HG03066 (cell line): ENCODE measurements around the gene BTN2A1.

Source experiments
- ATAC-seq: cut with Tn5 transposase; IDR thresholded peaks from one replicate; pipeline ENCODE4 v1.9.1; 2021; ENCODE audit warnings: low read depth; ENCODE audit not compliant: unreplicated experiment

BTN2A1 gene

GRCh38 chr6:26464416-26465131, 6.8 kb downstream of the BTN2A1 start:
- ATAC-seq = no peak

- no peak for ATAC-seq
These were observed 8.0 kb downstream of the BTN2A1 start for GRCh38 chr6:26465776-26466175.

GRCh38 chr6:26468829-26469228, 11.1 kb downstream of the BTN2A1 start:
- no peak for ATAC-seq

DNA sequence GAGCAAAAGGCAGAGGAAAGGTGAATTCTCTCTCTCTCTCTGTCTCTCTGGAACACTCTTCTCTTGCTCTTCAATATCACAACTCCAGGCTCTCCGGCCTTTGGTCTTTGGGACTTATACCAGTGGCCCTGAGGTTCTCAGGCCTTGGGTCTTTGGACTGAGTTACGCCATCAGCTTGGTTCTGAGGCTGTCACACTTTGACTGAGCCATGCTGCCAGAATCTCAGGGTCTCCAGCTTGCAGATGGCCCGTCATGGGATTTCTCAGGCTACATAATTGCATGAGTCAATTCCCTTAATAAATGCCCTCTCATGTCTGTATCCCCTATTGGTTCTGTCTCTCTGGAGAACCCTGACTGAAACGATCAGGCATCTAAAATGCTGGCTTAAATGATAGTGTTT, 12.9 kb downstream of the BTN2A1 start:
- ATAC-seq = no peak

DNA sequence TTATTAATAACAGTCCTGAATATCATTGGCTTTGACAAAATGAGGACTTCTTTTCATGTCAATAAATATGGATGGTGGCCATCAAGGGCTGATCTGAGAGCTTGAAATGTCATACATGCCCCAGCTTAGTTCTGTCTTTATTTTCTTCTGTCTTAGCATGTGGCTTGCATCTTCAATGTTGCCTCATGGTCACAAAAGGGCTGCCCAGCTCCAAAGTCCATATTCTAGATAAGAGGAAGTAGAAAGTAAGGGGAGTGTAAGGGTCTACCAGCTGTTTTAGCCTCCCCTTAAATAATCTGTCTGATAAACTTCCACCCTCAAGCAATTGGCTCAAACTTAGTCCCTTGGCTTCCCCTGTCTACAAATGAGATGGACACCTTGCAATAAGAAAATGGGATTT, 14.2 kb downstream of the BTN2A1 start:
- no peak for ATAC-seq

DNA sequence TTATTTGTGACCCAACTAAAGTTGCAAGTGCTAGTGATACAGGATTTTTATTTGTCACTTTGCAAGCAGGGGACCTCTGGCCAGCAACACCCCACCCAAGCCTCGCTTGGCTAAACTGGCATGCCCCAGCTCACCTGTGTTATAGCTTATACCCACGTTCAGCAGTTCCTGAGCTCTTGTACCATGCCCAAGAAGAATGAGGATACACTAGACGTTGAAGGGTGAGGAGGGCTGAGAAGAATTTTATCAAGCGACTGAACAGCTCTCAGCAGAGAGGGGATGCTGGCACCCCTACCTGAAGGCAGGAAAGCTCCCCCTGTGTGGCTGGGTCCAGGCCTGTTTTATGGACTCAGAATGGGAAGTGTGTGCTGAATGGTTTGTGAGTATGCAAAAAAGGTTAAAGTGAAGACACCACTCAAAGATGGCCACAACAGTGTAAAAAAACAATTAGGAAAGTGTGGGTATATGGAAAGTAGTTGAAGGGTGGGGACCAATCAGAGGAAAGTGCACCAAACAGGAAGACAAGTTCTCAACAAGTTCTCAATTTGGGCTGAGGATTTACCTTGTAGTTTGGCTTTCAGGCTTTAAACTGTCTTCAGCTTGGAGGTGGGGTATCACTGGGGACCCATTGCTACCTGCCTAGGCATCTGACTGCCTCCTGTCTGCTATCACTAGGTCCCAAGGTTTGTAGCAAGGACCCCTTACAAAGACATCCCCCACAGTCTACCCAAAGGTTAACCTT, 15.0 kb downstream of the BTN2A1 start:
- ATAC-seq = no peak

GRCh38 chr6:26473429-26473757, 15.6 kb downstream of the BTN2A1 start:
- no peak for ATAC-seq

- ATAC-seq = peak; percentile 90
These were observed 16.1 kb downstream of the BTN2A1 start for GRCh38 chr6:26473758-26474438.

DNA sequence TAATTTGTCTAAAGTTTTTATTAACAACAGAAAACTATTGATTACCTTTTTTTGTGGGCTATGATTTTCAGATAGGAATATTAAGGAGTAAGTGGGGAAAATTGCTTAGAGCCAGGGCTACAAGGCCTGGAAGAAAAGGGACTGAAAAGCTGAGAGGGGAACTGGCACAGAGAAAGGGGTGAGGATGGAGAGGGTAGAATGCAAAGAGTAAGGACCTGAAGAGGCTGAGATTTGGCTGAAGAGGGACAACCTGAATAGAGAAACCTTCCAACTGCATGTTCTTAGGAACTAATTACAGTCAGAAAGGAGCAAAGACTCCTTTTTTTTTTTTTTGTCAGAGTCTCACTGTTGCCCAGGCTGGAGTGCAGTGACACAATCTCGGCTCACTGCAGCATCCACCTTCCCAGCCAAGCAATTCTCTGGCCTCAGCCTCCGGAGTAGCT, 16.7 kb downstream of the BTN2A1 start:
- ATAC-seq = no peak

DNA sequence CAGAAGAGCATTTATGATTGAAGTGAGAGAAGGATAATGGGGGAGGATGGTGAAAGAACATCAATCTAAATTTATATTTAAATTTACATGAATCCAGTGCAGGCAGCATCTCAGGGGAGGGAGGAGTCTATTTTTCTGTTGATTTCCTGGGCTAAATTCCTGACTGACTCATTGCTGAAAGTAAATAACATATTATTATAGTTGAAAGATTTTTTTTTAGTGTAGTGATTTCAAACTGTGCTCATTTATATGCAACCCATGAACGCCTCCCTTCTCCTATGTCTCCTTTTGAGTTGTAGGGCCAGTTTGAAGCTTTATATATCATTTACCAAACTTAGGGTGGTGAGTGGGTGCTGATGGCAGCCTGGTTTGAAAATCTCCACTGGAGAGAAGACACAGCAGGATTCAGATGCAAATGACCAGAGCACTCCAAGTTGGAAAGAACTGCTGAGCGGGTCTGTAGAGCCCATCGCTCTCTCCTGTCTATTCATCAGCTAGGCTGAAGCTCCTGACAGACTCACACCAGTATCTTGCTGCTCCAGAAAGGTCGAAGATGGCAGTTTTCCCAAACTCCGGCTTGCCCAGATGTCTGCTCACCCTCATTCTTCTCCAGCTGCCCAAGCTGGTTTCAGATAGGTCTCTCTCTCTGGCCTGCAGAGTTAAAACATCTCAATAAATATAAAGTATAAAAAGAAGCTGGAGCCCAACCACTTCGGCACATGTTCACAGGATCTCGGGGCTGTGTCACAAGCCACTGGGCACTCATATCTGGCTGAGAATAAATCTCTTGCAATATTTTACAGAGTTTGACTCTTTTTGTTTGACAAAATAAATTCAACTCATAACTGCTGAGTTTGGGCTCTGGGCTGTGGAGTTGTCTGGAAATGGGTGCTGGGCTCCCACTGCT, 18.3 kb downstream of the BTN2A1 start:
- ATAC-seq = no peak

GRCh38 chr6:26476896-26477295, 19.1 kb downstream of the BTN2A1 start:
- no peak for ATAC-seq

GRCh38 chr6:26477426-26477825, 19.7 kb downstream of the BTN2A1 start:
- no peak for ATAC-seq

GRCh38 chr6:26478100-26478984, 20.6 kb downstream of the BTN2A1 start:
- ATAC-seq = no peak

- no peak for ATAC-seq
These were observed 21.2 kb downstream of the BTN2A1 start for GRCh38 chr6:26478985-26479278.

DNA sequence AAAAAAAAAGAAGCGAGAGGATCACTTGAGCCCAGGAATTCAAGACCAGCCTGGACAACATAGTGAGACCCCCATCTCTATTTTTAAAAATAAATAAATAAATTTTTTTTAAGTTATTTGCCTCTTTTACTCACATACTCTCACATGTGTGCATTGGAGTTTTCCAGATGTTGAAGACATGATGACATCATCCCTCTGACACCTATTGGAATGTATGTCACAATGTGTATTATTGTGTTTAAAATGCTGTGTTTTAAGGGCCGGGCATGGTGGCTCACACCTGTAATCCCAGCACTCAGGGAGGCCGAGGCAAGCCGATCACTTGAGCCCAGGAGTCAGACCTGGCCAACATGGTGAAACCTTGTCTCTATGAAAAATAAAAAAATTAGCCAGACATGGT, 24.6 kb downstream of the BTN2A1 start:
- no peak for ATAC-seq

DNA sequence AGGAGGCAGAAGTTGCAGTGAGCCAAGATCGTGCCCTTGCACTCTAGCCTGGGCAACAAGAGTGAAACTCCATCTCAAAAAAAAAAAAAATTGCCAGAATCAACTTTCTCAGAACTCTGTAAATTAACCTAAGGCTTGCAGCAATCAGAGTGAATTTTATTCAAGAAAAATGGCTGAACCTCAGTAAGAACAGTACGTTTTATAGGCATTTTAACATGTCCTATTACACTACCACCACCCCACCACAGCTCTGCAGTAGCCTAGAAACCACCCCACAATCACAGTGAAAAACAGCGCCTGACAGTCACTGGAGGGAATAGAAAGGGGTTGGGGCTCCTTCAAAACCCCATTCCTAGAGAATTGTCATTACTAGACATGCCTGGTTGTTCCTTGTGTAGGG, 26.0 kb downstream of the BTN2A1 start:
- no peak for ATAC-seq

- ATAC-seq = no peak
These were observed 26.4 kb downstream of the BTN2A1 start for GRCh38 chr6:26484161-26484560.

GRCh38 chr6:26485112-26485780, 27.5 kb downstream of the BTN2A1 start:
- no peak for ATAC-seq

GRCh38 chr6:26486358-26486757, 28.6 kb downstream of the BTN2A1 start:
- ATAC-seq = no peak
